Heart right ventricle (tissue), 16 donors: ENCODE data around the gene MRPL28. TPM values are rescaled to one million over a fixed set of nuclear protein-coding genes. Genes with fewer than 3 reads are reported as not detected.

Experiments
- ATAC-seq, 8 donors: fragments of 200-7000 bp; cut with Tn5 transposase; one replicate each; pipeline ENCODE4 v1.9.1; 2020; ENCODE audit warnings: mild to moderate bottlenecking in 8 of 8, moderate library complexity in 8 of 8, moderate number of reproducible peaks in 1 of 8
- DNase-seq, 2 donors: peaks; one replicate each; pipeline ENCODE4 v3.0.0-alpha.2; 2020
- H3K27ac ChIP-seq, 10 donors: fragments of 200-600 bp; sonication (generic) in 2 of 10; one replicate each; pipeline versions ENCODE4 v1.5.0 to v1.8.0; 2020 to 2022; ENCODE audit warnings: mild to moderate bottlenecking in 3 of 10
- H3K27me3 ChIP-seq, 7 donors: fragments of 200-600 bp; one replicate each; pipeline ENCODE4 v1.8.0; 2021 to 2022; ENCODE audit warnings: mild to moderate bottlenecking in 2 of 7
- H3K36me3 ChIP-seq, 9 donors: fragments of 200-600 bp; sonication (generic) in 1 of 9; one replicate each; pipeline versions ENCODE4 v1.5.0 to v1.8.0; 2020 to 2022; ENCODE audit warnings: mild to moderate bottlenecking in 2 of 9
- H3K4me1 ChIP-seq, 9 donors: fragments of 200-600 bp; sonication (generic) in 1 of 9; one replicate each; pipeline versions ENCODE4 v1.5.0 to v1.8.0; 2020 to 2022; ENCODE audit warnings: mild to moderate bottlenecking in 4 of 9
- H3K4me3 ChIP-seq, 10 donors: fragments of 200-600 bp; sonication (generic) in 2 of 10; one replicate each; pipeline versions ENCODE4 v1.5.0 to v1.8.0; 2020 to 2022; ENCODE audit warnings: mild to moderate bottlenecking in 7 of 10, moderate library complexity in 2 of 10
- H3K9me3 ChIP-seq, 11 donors: fragments of 200-600 bp in 10 of 11; sonication (generic) in 2 of 11; one replicate each; pipeline versions ENCODE4 v1.5.0 to v1.8.0; 2013 to 2022; ENCODE audit warnings: mild to moderate bottlenecking in 2 of 11, control low read depth in 1 of 11, moderate library complexity in 1 of 11
- CTCF ChIP-seq, 9 donors: fragments of 200-600 bp; sonication (generic) in 2 of 9; IDR thresholded peaks; one replicate each; pipeline versions ENCODE4 v1.5.0 to v1.8.0; 2021 to 2022; ENCODE audit warnings: antibody characterized with exemption in 9 of 9, mild to moderate bottlenecking in 5 of 9, moderate library complexity in 1 of 9
- WGBS, 2 donors: extraction: QIAGEN DNeasy Blood & Tissue Kit; methylation state at CpG; one replicate each; pipeline ENCODE4 v1.1.7; 2013; ENCODE audit warnings: inconsistent platforms in 1 of 2; 5-methylcytosine and 5-hydroxymethylcytosine counted together
- intact Hi-C, 10 donors: fragments of 100-400 bp; cut with DNase I; formaldehyde crosslinking; loops; one replicate each; pipeline versions ENCODE4 v1.11.1 to v1.14.2; 2022
- polyA plus RNA-seq, 2 donors: library from polyadenylated mRNA; stranded (reverse); fragments of 200-250 nt; gene quantifications; one replicate each; pipeline ENCODE4 v1.2.3, GENCODE V29; 2013
- total RNA-seq, 10 donors: library from RNA; stranded (reverse); fragmentation: NEBNext Ultra II Directional in 3 of 10; extraction: Animal tissue kit (Norgen Biotek cat#: 25700) in 3 of 10; gene quantifications; one replicate each; pipeline versions ENCODE4 v1.2.1 to v1.2.4, GENCODE V29; 2021 to 2023
- donor health status: Arrhythmogenic right ventricular cardiomyopathy.
- donor health status: ischemic (EF 13 %, LVEDD 7.1; RV severe dilation, severe dysfunction).
- donor health status: healthy with polysubstance abuse.
- donor health status: DM: no; HTN: yes; CAD: no.
- donor health status: DM: no; HTN: no; CAD: no.
- donor health status: ischemic (EF 25% LVEDD 6.9; RV normal size, moderate dysfunction).
- donor health status: ischemic (EF 25% LVEDD 5.7; RV mildly dilated, moderate dysfunction).
- donor health status: healthy.
- donor health status: DM: yes; HTN: yes; CAD: no.
- donor health status: Ischemic cardiomyopathy.
- donor health status: ischemic (EF 35%, LVEDD 5.7; RV mildly dilated, moderate dysfunction).
- donor health status: nonischemic (EF 11% LVEDD 7.7; RV severe dilation, severe dysfunction).
- donor health status: DM: yes; HTN: yes; CAD: no.
- donor health status: PGD.
- donor health status: ischemic (EF 29% LVEDD 5.4; RV normal size, mild dysfunction).
- donor health status: nonischemic (EF 23%, LVEDD 6.1; RV moderate dilation, normal function).

MRPL28 gene
- total and polyA plus RNA-seq, 12 donors: 64.9 to 169 (median 75.8) TPM

- Histone ChIP-seq H3K4me1 (peaks cover 10 to 24% (median 16%) of the 10 kb centered on the region in 9 donors), H3K36me3 (peaks cover 0 to 35% (median 26%) of the 10 kb centered on the region in 9 donors), H3K27ac (no peak overlapping the region), H3K9me3 (no peaks in the 10 kb centered on the region), H3K4me3 (no peak overlapping the region), H3K27me3 (peaks cover 0 to 13% (median 3%) of the 10 kb centered on the region in 7 donors)
- WGBS, 2 donors: 90 to 95% methylated on average over 10 of the region's 10 CpGs
- DNase-seq: no peak
- intact Hi-C loops: no loop called here
- no peak for ATAC-seq
- TF ChIP-seq CTCF (IDR thresholded peaks at IDR 0.05): no peak
Observed at GRCh38 chr16:366476-366875, 3.9 kb downstream of the MRPL28 start.

GRCh38 chr16:364595-365491 is 5.5 kb downstream of the MRPL28 start:
- WGBS, 2 donors: 58 to 65% methylated on average over 18 to 19 of the region's 19 CpGs
- intact Hi-C loops: loop anchor here in 6 of 10 donors (5.0 kb wide), 2 partner anchors 248 to 258 kb away; no protein-coding TSS in a partner anchor

GRCh38 chr16:363766-364490 is 6.4 kb downstream of the MRPL28 start:
- intact Hi-C loops: loop anchor here in 7 of 10 donors (2.0 to 5.0 kb wide), 3 partner anchors 247 to 257 kb away; no protein-coding TSS in a partner anchor
- 45 to 50% methylated on average over 21 to 24 of the region's 24 CpGs for WGBS, 2 donors
- H3K9me3 ChIP-seq: no peaks in the 10 kb centered on the region
- ATAC-seq (no peak), DNase-seq (no peak)
- TF ChIP-seq CTCF (IDR thresholded peaks at IDR 0.05): no peak
- H3K27ac ChIP-seq: no peak overlapping the region
- H3K27me3 ChIP-seq: peaks cover 0 to 13% (median 3%) of the 10 kb centered on the region in 7 donors
- no peak overlapping the region for H3K4me3 ChIP-seq
- H3K4me1 ChIP-seq: peaks cover 0 to 7% (median 0%) of the 10 kb centered on the region in 9 donors
- H3K36me3 ChIP-seq: peaks cover 0 to 29% (median 26%) of the 10 kb centered on the region in 9 donors

More at GRCh38 chr16:364595-365491, 5.5 kb downstream of the MRPL28 start:
- Histone ChIP-seq H3K27me3 (peaks cover 0 to 13% (median 3%) of the 10 kb centered on the region in 7 donors), H3K36me3 (peaks cover 0 to 34% (median 26%) of the 10 kb centered on the region in 9 donors), H3K4me3 (no peak overlapping the region), H3K4me1 (peaks cover 3 to 13% (median 6%) of the 10 kb centered on the region in 9 donors), H3K9me3 (no peaks in the 10 kb centered on the region), H3K27ac (no peak overlapping the region)
- no peak for DNase-seq
- no peak for TF ChIP-seq CTCF (IDR thresholded peaks at IDR 0.05)
- no peak for ATAC-seq
